PC-3 (cell line): ENCODE data around the gene AUTS2. TPM values are rescaled to one million over a fixed set of nuclear protein-coding genes. Genes with fewer than 3 reads are reported as not detected.

Experiments used
- ATAC-seq: fragments of 200-7000 bp; cut with Tn5 transposase; 2 replicates; pipeline ENCODE4 v1.9.1; 2020; ENCODE audit warnings: mild to moderate bottlenecking, moderate library complexity
- BruUV-seq: library from RNA; stranded (reverse); fragments of 400-500 nt; replicated peaks from 2 replicates; lab custom pipeline; 2021; lab: Mats Ljungman, UMichigan
- CTCF ChIA-PET: fragments of 300-600 bp; sonication (Branson Sonifier 250); formaldehyde crosslinking; loops from one replicate; lab custom pipeline; 2022; ENCODE audit warnings: antibody characterized with exemption; lab: Charles Lee
- POLR2A ChIA-PET: fragments of 300-600 bp; sonication (Branson Sonifier 250); formaldehyde crosslinking; loops from one replicate; lab custom pipeline; 2022; ENCODE audit warnings: antibody characterized with exemption; ENCODE audit not compliant: unreplicated experiment; lab: Charles Lee
- DNase-seq: peaks from one replicate; pipeline ENCODE4 v3.0.0-alpha.2; 2015
- H2AFZ ChIP-seq: fragments of 300-600 bp; sonication (generic); 2 replicates; pipeline ENCODE4 v1.6.0; 2016; ENCODE audit warnings: antibody characterized with exemption, low read length
- H3F3A ChIP-seq: fragments of 300-600 bp; sonication (generic); one replicate; pipeline ENCODE4 v1.6.0; 2017; ENCODE audit warnings: antibody characterized with exemption, low read length, control low read depth, mild to moderate bottlenecking; ENCODE audit not compliant: unreplicated experiment
- H3K27ac ChIP-seq: fragments of 300-600 bp; sonication (generic); 2 replicates; pipeline ENCODE4 v1.5.1; 2016; ENCODE audit warnings: mild to moderate bottlenecking, low read length
- H3K27me3 ChIP-seq: fragments of 300-600 bp; sonication (generic); 2 replicates; pipeline ENCODE4 v1.6.1; 2016; ENCODE audit warnings: low read length, mixed read lengths
- H3K36me3 ChIP-seq: fragments of 300-600 bp; sonication (generic); 2 replicates; pipeline ENCODE4 v1.6.1; 2016; ENCODE audit warnings: low read depth, mixed run types, low read length, mixed read lengths
- H3K4me1 ChIP-seq: fragments of 300-600 bp; sonication (generic); 2 replicates; pipeline ENCODE4 v1.5.1; 2016; ENCODE audit warnings: low read length; ENCODE audit not compliant: insufficient read depth
- H3K4me2 ChIP-seq: fragments of 300-600 bp; sonication (generic); 2 replicates; pipeline ENCODE4 v1.6.0; 2016; ENCODE audit warnings: low read length
- H3K4me3 ChIP-seq: fragments of 300-600 bp; sonication (generic); 2 replicates; pipeline ENCODE4 v1.5.1; 2016; ENCODE audit warnings: mild to moderate bottlenecking, low read length, mixed read lengths
- H3K79me2 ChIP-seq: fragments of 300-600 bp; sonication (generic); 2 replicates; pipeline ENCODE4 v1.6.1; 2017; ENCODE audit warnings: low read length, mixed read lengths
- H3K9ac ChIP-seq: fragments of 300-600 bp; sonication (generic); 2 replicates; pipeline ENCODE4 v1.6.0; 2016; ENCODE audit warnings: mild to moderate bottlenecking, low read length
- H3K9me2 ChIP-seq: fragments of 300-600 bp; sonication (generic); replicated peaks from 2 replicates; pipeline ENCODE4 v1.6.1; 2016; ENCODE audit warnings: mixed run types, low read length, mixed read lengths
- H3K9me3 ChIP-seq: fragments of 300-600 bp; sonication (generic); 2 replicates; pipeline ENCODE4 v1.6.1; 2016; ENCODE audit warnings: low read length, mixed read lengths
- H4K20me1 ChIP-seq: fragments of 300-600 bp; sonication (generic); 2 replicates; pipeline ENCODE4 v1.6.1; 2016; ENCODE audit warnings: low read length, mixed read lengths
- EZH2 ChIP-seq: fragments of 300-600 bp; sonication (generic); IDR thresholded peaks from one replicate; pipeline ENCODE4 v1.6.1; 2017; ENCODE audit warnings: antibody characterized with exemption, mild to moderate bottlenecking, low read length; ENCODE audit not compliant: unreplicated experiment
- EZH2phosphoT487 ChIP-seq: fragments of 300-600 bp; sonication (generic); IDR thresholded peaks from 2 replicates; pipeline ENCODE4 v1.6.1; 2018; ENCODE audit warnings: mild to moderate bottlenecking, antibody characterized with exemption, low read length, borderline replicate concordance
- intact Hi-C: fragments of 100-400 bp; cut with micrococcal nuclease; formaldehyde crosslinking; loops from 2 replicates; pipeline ENCODE4 v1.9.0; 2023
- total RNA-seq: library from RNA; depleted of rRNA; stranded (reverse); fragments of >200 nt; gene quantifications from 2 replicates; pipeline ENCODE4 v1.2.3, GENCODE V29; 2014
- TF ChIP-seq, protein P1 (sequence below): fragments of 300-600 bp; sonication (generic); conservative IDR thresholded peaks from 2 replicates; pipeline ENCODE4 v1.5.1; 2017; ENCODE audit warnings: antibody characterized with exemption, low read depth, mild to moderate bottlenecking, low read length

Gene AUTS2
- total RNA-seq, 1 experiment from 2014 or later: not detected

DNA sequence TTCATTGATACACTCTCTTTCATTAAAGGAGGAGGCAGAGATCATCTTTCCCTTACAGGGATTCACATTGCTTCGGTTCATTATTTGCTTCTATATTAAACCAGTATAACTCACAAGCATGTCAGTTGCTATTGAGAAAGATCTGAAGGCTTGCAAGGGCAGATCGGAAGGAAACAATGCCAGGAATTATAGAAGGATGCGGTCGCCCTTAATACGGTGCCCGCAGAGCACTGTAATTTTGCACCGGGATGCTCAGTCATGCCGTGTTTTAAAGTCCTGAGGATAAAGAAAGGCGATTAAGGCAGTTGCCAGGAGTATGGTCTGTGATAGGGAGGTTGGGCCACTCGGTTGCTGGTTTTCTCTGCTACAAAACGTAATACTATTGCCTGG lies 1183.6 kb downstream of the AUTS2 start:
- H3F3A ChIP-seq: no peaks in the 10 kb centered on the region
- ATAC-seq (no peak), DNase-seq (no peak)
- no peak overlapping the region for H3K4me3 ChIP-seq
- H4K20me1 ChIP-seq: no peaks in the 10 kb centered on the region
- TF ChIP-seq EZH2phosphoT487 (no peak), EZH2 (no peak)
- TF ChIP-seq, protein P1, sequence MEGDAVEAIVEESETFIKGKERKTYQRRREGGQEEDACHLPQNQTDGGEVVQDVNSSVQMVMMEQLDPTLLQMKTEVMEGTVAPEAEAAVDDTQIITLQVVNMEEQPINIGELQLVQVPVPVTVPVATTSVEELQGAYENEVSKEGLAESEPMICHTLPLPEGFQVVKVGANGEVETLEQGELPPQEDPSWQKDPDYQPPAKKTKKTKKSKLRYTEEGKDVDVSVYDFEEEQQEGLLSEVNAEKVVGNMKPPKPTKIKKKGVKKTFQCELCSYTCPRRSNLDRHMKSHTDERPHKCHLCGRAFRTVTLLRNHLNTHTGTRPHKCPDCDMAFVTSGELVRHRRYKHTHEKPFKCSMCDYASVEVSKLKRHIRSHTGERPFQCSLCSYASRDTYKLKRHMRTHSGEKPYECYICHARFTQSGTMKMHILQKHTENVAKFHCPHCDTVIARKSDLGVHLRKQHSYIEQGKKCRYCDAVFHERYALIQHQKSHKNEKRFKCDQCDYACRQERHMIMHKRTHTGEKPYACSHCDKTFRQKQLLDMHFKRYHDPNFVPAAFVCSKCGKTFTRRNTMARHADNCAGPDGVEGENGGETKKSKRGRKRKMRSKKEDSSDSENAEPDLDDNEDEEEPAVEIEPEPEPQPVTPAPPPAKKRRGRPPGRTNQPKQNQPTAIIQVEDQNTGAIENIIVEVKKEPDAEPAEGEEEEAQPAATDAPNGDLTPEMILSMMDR: no peak
- no TSS peak for BruUV-seq
- no peaks in the 10 kb centered on the region for H3K9me3 ChIP-seq
- H3K27me3 ChIP-seq: no peaks in the 10 kb centered on the region
- H3K79me2 ChIP-seq: no peaks in the 10 kb centered on the region
- intact Hi-C loops: no loop called here
- H2AFZ ChIP-seq: no peak overlapping the region
- no peaks in the 10 kb centered on the region for H3K4me1 ChIP-seq
- CTCF ChIA-PET: no interaction called here
- H3K9me2 ChIP-seq: no peaks in the 10 kb centered on the region
- no peak overlapping the region for H3K4me2 ChIP-seq
- no peak overlapping the region for H3K27ac ChIP-seq
- no peak overlapping the region for H3K9ac ChIP-seq
- H3K36me3 ChIP-seq: no peaks in the 10 kb centered on the region
- POLR2A ChIA-PET: no interaction called here

DNA sequence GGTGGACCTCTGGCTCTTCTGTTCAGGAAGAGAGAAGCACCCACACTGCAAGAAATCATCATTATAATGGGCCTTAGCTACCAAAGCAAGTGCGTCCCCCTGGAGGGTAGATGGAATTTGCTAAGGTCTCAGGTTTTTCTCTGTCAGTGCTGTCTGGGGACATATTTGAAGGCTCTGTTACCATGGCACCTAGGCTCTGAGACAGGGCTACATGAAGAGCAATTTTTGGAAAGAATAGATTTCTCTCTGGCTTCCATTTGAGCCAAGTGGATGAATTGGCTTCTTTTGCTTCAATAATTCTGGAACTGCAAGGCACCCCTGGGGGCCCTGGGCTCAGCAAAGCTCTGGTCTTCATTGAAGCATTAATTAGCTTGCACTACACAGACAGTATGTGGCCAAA lies 1184.5 kb downstream of the AUTS2 start:
- Histone ChIP-seq H2AFZ (no peak overlapping the region), H3K36me3 (no peaks in the 10 kb centered on the region)

GRCh38 chr7:70785427-70785826 lies 1187.2 kb downstream of the AUTS2 start:
- Histone ChIP-seq H3F3A (no peaks in the 10 kb centered on the region), H3K4me3 (no peak overlapping the region), H3K36me3 (no peaks in the 10 kb centered on the region), H3K9ac (no peak overlapping the region), H3K4me2 (no peak overlapping the region), H3K4me1 (no peaks in the 10 kb centered on the region), H3K9me2 (no peaks in the 10 kb centered on the region), H3K9me3 (no peaks in the 10 kb centered on the region), H3K27me3 (no peaks in the 10 kb centered on the region), H3K27ac (no peak overlapping the region), H2AFZ (no peak overlapping the region), H3K79me2 (no peaks in the 10 kb centered on the region), H4K20me1 (no peaks in the 10 kb centered on the region)
- ChIA-PET POLR2A (no interaction called here), CTCF (no interaction called here)
- TF ChIP-seq EZH2: no peak
- TF ChIP-seq, protein P1: no peak
- TF ChIP-seq EZH2phosphoT487: no peak
- DNase-seq: no peak
- ATAC-seq: no peak
- intact Hi-C loops: no loop called here
- no TSS peak for BruUV-seq

More for the DNA sequence above, 1184.5 kb downstream of the AUTS2 start:
- Histone ChIP-seq H3K27me3 (no peaks in the 10 kb centered on the region), H3K9me2 (no peaks in the 10 kb centered on the region), H3K9ac (no peak overlapping the region), H3F3A (no peaks in the 10 kb centered on the region), H3K27ac (no peak overlapping the region), H3K4me3 (no peak overlapping the region), H3K79me2 (no peaks in the 10 kb centered on the region), H3K4me2 (no peak overlapping the region), H4K20me1 (no peaks in the 10 kb centered on the region), H3K9me3 (no peaks in the 10 kb centered on the region), H3K4me1 (no peaks in the 10 kb centered on the region)
- DNase-seq: no peak
- ChIA-PET CTCF (no interaction called here), POLR2A (no interaction called here)
- no peak for ATAC-seq
- no peak for TF ChIP-seq EZH2
- TF ChIP-seq EZH2phosphoT487: no peak
- TF ChIP-seq, protein P1: no peak
- intact Hi-C loops: no loop called here
- BruUV-seq: no TSS peak
